Measurements from ENCODE around the gene CDC14A.
"Not testable (repeated sequence)": the region's sequence is repeated elsewhere in the genome, so short reads cannot be mapped to it uniquely, and the experiment has no call there.

The CDC14A gene

DNA sequence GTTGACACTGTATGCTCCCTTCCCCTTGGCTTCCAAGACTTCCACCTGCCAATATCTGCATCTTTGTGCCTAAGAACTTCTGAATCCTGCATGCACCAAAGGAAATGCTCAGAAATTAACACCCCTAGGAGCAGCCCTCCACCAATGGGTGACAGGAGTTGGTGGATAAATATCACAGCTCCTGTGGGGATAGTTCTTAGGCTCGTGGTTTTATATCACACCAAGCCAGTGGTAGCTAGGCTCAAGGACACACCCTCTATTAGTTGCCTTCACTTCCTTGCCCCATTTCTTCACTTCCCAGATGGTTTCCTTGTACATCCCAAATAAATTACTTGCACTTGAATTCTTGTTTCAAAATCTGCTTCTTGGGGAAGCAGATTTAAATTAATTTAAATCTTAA lies 16.9 kb upstream of the CDC14A start:
- no peak for DNase-seq (ENCODE audit: low spot score)

- DNase-seq (ENCODE audit: low spot score), result not testable (repeated sequence)
Observed at GRCh38 chr1:100337878-100338277, 14.4 kb upstream of the CDC14A start.

DNA sequence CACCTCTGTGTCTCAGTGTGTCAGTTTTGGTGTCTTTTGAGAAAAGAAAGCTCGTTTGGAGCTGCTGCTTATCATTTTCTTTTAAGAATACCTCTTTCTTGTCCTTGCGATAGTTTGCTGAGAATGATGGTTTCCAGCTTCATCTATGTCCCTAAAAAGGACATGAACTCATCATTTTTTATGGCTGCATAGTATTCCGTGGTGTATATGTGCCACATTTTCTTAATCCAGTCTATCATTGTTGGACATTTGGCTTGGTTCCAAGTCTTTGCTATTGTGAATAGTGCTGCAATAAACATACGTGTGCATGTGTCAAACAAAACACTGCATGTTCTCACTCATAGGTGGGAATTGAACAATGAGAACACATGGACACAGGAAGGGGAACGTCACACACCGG lies 12.6 kb upstream of the CDC14A start:
- DNase-seq (ENCODE audit: low spot score), result not testable (repeated sequence)

GRCh38 chr1:100340494-100340893 lies 11.8 kb upstream of the CDC14A start:
- no peak for DNase-seq (ENCODE audit: low spot score)

DNA sequence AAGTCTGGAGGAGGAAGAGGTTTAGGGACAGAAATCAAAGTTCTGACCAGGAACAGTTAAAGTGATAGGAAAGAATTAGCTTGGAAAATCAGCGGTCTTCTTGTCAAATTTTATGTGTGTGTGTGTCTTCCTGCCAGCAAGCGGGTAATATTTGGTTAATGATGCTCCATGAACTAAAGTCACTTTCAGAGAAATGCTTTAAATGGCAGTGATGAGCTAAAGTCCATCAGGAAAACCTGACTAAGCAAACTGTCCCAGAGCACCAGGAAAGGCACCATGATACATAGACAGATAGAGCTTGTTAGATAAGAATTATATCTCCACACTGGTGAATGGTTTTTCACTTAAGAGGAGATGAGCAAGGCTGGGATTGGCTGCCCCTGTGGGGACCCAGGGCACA lies 10.0 kb upstream of the CDC14A start:
- DNase-seq (ENCODE audit: low spot score), result no peak

GRCh38 chr1:100343897-100344296 lies 8.4 kb upstream of the CDC14A start:
- no peak for DNase-seq (ENCODE audit: low spot score)

GRCh38 chr1:100344774-100345173 lies 7.5 kb upstream of the CDC14A start:
- DNase-seq (ENCODE audit: low spot score), result no peak

DNA sequence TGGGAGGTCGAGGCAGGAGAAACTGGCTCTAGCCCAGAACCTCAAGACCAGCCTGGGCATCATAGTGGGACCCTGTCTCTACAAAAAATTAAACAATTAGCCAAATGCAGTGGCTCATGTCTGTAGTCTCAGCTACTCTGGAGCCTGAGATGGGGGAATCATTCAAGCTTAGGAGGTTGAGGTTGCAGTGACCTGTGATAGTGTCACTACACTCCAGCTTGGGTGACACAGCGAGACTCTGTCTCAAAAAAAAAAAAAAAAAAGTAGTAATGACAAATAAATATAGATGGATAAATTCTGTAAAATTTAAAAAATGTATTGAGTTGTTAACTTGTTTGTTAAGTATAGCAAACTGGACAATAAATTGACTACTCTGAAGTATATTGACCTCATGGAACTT lies 5.9 kb upstream of the CDC14A start:
- no peak for DNase-seq (ENCODE audit: low spot score)

GRCh38 chr1:100347009-100347966 lies 5.0 kb upstream of the CDC14A start:
- peak; percentile 58 for DNase-seq (ENCODE audit: low spot score)

DNA sequence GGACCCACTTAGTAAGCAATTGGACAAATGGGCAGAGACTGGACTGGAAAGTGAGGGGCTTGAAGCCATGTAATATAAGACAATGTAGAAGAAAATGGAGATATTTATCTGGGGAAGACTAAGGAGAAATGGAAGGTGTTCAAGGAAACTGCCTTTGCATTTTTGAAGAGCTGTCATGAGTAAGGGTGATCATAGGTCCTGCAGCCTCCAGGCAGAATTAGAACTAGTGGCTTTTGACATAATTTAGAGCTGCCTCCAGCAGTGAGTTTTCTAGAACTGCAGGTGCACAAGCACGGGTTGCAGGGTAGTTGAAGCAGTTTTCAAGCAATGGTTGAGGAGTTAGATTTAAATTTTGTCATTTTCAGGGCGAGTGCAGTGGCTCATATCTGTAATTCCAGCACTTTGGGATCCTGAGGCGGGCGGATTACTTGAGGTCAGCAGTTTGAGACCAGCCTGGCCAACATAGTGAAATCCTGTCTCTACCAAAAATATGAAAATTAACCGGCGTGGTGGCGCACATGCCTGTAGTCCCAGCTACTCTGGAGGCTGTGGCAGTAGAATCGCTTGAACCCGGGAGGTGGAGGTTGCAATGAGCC lies 3.7 kb upstream of the CDC14A start:
- DNase-seq (ENCODE audit: low spot score), result no peak

GRCh38 chr1:100349246-100349645 lies 3.1 kb upstream of the CDC14A start:
- DNase-seq (ENCODE audit: low spot score), result no peak

DNA sequence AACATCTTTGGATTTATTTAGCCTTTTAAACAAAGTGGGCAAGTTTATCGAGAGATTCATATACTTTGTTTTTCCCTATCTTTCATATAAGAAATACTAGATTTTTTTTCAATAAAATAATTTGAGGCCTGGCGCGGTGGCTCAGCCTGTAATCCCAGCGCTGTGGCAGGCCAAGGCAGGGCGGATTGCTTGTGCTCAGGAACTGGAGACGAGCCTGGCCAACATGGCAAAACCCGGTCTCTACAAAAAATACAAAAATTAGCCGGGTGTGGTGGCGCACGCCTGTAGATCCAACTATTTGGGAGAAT lies 1.6 kb upstream of the CDC14A start:
- DNase-seq (ENCODE audit: low spot score), result no peak

- peak; percentile 84 for DNase-seq (ENCODE audit: low spot score)
Observed at GRCh38 chr1:100351095-100351887, 1.0 kb upstream of the CDC14A start.

- peak; percentile 27 for DNase-seq (ENCODE audit: low spot score)
Observed at GRCh38 chr1:100353071-100353801, 930 bp downstream of the CDC14A start.

DNA sequence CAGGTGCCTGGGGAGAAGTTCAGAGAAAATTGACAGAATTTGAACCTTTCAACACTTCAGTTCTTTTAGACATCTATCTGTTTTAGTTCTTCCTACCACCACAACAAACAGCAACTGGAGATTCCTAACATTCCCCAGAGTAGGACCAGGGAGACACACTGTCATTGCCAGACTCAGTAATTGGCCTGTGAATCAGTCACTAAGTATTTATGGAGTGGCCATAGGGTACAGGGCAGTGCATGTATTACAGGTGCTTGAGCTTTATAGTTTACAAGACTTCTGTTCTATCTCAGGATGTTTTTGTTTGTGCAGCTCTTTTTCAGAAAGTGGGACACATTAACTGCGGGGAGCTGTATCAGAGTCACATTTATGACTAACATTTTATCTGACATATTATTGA lies 1.7 kb downstream of the CDC14A start:
- DNase-seq (ENCODE audit: low spot score), result peak; percentile 59

- no peak for DNase-seq (ENCODE audit: low spot score)
Observed at GRCh38 chr1:100354971-100355394, 2.7 kb downstream of the CDC14A start.

- peak; percentile 10 for DNase-seq (ENCODE audit: low spot score)
Observed at GRCh38 chr1:100358210-100358609, 5.9 kb downstream of the CDC14A start.

DNA sequence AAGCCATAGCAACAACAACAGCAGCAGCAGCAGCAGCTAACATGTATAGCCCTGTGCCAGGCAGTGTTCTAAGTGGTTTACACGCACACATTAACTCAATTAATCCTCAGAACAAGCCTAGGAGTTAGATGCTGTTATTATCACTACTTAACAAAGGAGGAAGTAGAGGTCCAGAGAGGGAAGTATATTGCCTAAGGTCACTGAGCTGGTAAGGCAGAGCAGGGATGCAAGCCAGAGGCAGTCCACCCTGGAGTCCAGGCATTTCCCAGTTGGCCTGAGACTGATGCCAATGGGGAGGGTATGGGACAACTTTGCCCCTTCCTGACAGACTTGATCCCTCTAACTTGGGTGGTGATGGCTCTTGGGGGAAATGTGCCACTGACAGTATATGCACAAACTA lies 6.8 kb downstream of the CDC14A start:
- no peak for DNase-seq (ENCODE audit: low spot score)

- peak; percentile 10 for DNase-seq (ENCODE audit: low spot score)
Observed at GRCh38 chr1:100360790-100361510, 8.6 kb downstream of the CDC14A start.

DNA sequence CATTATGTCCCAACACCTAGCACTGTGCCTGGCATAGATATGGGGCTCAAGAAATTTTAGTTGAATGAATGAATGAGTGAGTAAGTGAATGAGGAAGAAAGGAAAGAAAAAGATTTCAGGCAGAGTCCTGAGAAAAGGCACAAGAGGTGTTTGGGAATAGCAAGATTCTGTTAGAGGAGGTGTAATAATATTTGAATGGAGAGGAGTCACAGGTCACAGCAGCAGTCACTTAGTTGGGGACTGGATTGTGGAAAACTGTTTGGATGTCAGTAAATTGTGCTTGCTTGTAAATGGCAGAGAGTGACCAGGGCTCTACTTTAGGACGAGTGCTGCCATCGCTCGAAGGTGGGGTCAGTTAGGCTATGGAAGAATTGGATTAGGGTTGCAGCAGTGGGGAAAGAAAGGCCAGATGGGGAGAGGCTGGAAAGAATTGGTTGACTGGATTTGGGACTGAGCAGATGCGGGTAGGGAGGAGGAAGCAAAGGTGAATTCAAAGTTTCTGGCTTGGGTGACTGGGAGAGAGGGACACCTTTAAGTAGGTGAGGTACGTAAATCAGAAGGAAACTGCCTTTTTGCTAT lies 9.3 kb downstream of the CDC14A start:
- no peak for DNase-seq (ENCODE audit: low spot score)

DNA sequence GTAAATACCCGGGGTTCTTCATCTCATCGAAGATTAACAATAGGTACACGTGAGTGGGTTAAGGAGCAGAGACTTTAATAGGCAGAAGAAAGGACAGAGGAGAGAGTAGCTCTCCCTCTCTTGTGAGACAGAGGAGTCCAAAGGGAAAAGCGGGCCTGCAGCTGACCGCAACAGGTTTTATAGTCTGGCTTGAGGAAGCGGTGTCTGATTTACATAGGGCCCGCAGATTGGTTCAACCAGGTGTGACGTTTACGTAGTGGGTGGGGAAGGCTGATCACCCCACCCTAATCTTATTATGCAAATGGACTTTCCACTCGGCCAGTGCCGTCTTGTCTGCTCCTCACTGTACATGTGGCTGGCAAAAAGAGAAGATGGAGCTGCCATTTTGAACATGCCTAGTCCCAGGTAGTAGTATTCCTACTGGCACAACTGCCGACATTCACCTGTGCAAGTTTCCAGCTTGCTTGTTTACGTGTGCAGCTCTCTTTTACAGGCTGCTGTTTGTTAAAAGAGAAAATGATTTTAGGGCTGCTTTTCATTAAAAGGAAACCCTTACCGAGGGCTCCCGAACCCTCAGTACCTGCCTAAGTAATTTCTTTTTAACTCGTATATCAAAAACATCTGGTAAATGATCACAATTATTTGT lies 10.6 kb downstream of the CDC14A start:
- no peak for DNase-seq (ENCODE audit: low spot score)

Data from hepatic stellate cell (primary cell).